Measurements from ENCODE around the gene OSBPL6.

DNA sequence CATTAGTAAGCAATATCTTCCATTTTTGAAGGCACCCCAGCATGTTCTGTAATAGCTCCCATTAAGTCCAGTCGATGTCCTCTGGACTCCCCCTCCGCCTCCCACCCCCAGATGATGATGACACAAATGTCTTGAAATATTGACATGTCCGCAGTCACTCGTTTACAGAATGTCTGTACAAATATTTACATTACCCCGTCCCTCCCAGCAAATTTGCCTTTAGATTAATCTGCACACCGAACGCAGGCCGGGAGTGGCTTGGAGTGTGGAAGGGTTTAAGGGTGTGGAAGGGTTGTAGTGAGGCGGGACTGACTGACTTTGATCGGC, 853 bp upstream of the OSBPL6 start:
- TF ChIP-seq CTCF (IDR thresholded peaks at IDR 0.05) (no peak), ZFX (IDR thresholded peaks at IDR 0.05; ENCODE audit: borderline replicate concordance) (no peak)

Data from 22Rv1 (cell line).